Upper lobe of left lung (tissue), 6 donors: ENCODE measurements around the gene BIRC7. TPM values are rescaled to one million over a fixed set of nuclear protein-coding genes. Genes with fewer than 3 reads are reported as not detected.

Experiments
- ATAC-seq, 2 donors: fragments of 200-7000 bp; cut with Tn5 transposase; one replicate each; pipeline ENCODE4 v1.9.1; 2022; ENCODE audit warnings: mild to moderate bottlenecking in 2 of 2, moderate library complexity in 2 of 2; ENCODE audit not compliant: low FRiP score in 2 of 2
- DNase-seq, 2 donors: peaks; one replicate each; pipeline ENCODE4 v3.0.0-alpha.2; 2019 to 2020
- H3K27ac ChIP-seq, 4 donors: fragments of 200-600 bp; sonication (generic); one replicate each; pipeline ENCODE4 v1.5.1; 2016 to 2019
- H3K27me3 ChIP-seq, 4 donors: fragments of 200-600 bp; sonication (generic); one replicate each; pipeline ENCODE4 v1.5.1; 2017 to 2019
- H3K36me3 ChIP-seq, 4 donors: fragments of 200-600 bp; sonication (generic); one replicate each; pipeline ENCODE4 v1.5.1; 2016 to 2019
- H3K4me1 ChIP-seq, 4 donors: fragments of 200-600 bp; sonication (generic); one replicate each; pipeline ENCODE4 v1.5.1; 2018 to 2019
- H3K4me3 ChIP-seq, 4 donors: fragments of 200-600 bp; sonication (generic); one replicate each; pipeline ENCODE4 v1.5.1; 2017 to 2019; ENCODE audit warnings: mild to moderate bottlenecking in 2 of 4, moderate library complexity in 1 of 4
- H3K9me3 ChIP-seq, 4 donors: fragments of 200-600 bp; sonication (generic); one replicate each; pipeline ENCODE4 v1.5.1; 2018 to 2019
- EP300 ChIP-seq, 4 donors: sonication (generic); formaldehyde crosslinking; IDR thresholded peaks; one replicate each; pipeline ENCODE4 v1.5.1; 2017; ENCODE audit warnings: antibody characterized with exemption in 4 of 4, control low read depth in 2 of 4
- POLR2A ChIP-seq, 4 donors: fragments of 450-650 bp; IDR thresholded peaks; one replicate each; pipeline ENCODE4 v1.5.1; 2016 to 2017; ENCODE audit warnings: antibody characterized with exemption in 4 of 4, mild to moderate bottlenecking in 2 of 4
- POLR2AphosphoS5 ChIP-seq, 2 donors: sonication (generic); formaldehyde crosslinking; IDR thresholded peaks; one replicate each; pipeline ENCODE4 v1.5.1; 2017; ENCODE audit warnings: antibody characterized with exemption in 2 of 2
- WGBS, 2 donors: methylation state at CpG; one replicate each; pipeline ENCODE4 v1.1.5; 2017 to 2018; 5-methylcytosine and 5-hydroxymethylcytosine counted together
- total RNA-seq, 6 donors: library from RNA; depleted of rRNA in 4 of 6; stranded (reverse); fragments of >200 nt in 4 of 6; gene quantifications; one replicate each; pipeline versions ENCODE4 v1.1.0 to v1.2.1, GENCODE V29; 2016 to 2021
- TF ChIP-seq, protein P1 (sequence below), 6 experiments: fragments of 450-650 bp in 4 of 6; fragments of 200-600 bp in 2 of 6; sonication (generic) in 2 of 6; IDR thresholded peaks; one replicate each; pipeline ENCODE4 v1.5.1; 2016 to 2019; ENCODE audit warnings: antibody characterized with exemption in 6 of 6
- donor health status: DM: no; HTN: no; CAD: no; lungs with moderate emphysema.
- donor health status: DM: no; HTN: yes; CAD: no; lungs with severe emphysema.

BIRC7 gene
- total RNA-seq, 6 donors from 2014 or later = 1.3 to 15.0 (median 2.8) TPM; not detected in 2

DNA sequence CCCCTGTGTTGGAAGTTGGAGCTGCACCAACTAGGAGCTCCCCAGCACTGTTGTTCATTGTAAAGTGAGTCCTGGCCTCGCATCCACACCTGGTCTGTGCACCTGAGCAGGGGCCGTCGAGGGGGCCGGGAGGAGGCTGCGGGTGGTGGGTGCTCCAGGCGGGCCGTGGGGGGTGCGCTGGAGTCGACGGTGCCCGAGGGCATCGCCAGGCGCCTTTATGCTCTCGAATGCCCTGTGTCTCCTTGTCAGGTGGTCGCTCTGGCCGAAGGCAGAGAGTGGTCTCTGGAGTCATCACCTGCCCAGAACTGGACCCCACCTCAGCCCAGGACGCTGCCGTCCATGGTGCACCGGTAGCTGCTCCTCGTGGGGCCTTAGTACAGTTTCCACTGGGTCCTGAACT, 41.3 kb downstream of the BIRC7 start:
- ATAC-seq = no peak
- TF ChIP-seq POLR2AphosphoS5 (IDR thresholded peaks at IDR 0.05) (no peak), EP300 (IDR thresholded peaks at IDR 0.05) (no peak), POLR2A (IDR thresholded peaks at IDR 0.05) (no peak)
- TF ChIP-seq, protein P1, sequence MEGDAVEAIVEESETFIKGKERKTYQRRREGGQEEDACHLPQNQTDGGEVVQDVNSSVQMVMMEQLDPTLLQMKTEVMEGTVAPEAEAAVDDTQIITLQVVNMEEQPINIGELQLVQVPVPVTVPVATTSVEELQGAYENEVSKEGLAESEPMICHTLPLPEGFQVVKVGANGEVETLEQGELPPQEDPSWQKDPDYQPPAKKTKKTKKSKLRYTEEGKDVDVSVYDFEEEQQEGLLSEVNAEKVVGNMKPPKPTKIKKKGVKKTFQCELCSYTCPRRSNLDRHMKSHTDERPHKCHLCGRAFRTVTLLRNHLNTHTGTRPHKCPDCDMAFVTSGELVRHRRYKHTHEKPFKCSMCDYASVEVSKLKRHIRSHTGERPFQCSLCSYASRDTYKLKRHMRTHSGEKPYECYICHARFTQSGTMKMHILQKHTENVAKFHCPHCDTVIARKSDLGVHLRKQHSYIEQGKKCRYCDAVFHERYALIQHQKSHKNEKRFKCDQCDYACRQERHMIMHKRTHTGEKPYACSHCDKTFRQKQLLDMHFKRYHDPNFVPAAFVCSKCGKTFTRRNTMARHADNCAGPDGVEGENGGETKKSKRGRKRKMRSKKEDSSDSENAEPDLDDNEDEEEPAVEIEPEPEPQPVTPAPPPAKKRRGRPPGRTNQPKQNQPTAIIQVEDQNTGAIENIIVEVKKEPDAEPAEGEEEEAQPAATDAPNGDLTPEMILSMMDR (IDR thresholded peaks at IDR 0.05) = no peak
- peak in 1 of 2 donors; percentile 69 for DNase-seq
- H3K27me3 ChIP-seq = no peaks in the 10 kb centered on the region
- H3K4me1 ChIP-seq = peaks cover 15 to 26% (median 18%) of the 10 kb centered on the region in 4 donors
- H3K9me3 ChIP-seq = no peaks in the 10 kb centered on the region
- 93 to 97% methylated on average over 16 to 19 of the region's 20 CpGs for WGBS, 2 donors
- no peak overlapping the region for H3K4me3 ChIP-seq
- peaks cover 9 to 64% (median 57%) of the 10 kb centered on the region in 4 donors for H3K36me3 ChIP-seq
- no peak overlapping the region for H3K27ac ChIP-seq

DNA sequence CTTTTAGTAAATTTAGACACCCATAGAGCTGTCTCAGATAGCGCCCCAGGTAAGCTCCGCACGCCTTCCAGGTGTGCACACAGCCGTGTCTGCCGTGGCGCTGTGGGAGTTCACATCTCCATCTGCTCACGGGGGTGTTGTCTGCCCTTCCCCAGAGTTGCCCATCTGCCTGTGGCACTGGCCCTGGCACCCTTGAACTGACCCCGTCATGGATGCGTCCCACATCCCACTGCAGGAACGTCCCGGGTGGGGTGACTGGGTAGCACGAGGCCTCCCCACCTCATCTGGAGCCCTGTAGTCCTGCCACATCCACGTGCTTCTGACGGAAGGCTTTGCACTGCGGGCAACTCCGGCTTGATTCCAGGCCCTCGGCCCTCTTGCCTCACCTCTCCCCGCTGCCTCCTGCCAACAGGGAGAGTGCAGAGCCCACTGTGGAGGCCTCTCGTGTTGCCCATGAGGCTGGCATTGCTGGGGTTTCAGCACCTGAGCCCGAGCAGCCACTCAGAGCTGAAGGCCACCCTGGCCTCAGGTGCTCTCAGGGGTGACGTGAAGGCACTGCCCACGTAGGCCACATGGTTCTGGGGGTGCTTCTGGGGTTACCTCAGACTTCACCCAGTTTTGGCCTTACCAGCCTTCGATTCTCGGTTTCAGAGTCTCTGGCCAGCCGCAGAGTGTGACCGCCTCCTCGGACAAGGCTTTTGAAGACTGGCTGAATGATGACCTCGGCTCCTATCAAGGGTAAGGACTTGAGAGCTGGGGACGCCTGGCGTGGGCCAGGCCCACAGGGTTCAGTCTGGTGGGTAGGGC, 42.0 kb downstream of the BIRC7 start:
- peaks cover 13 to 23% (median 17%) of the 10 kb centered on the region in 4 donors for H3K4me1 ChIP-seq
- H3K27me3 ChIP-seq = no peaks in the 10 kb centered on the region
- TF ChIP-seq EP300 (IDR thresholded peaks at IDR 0.05) (no peak), POLR2A (IDR thresholded peaks at IDR 0.05) (no peak), POLR2AphosphoS5 (IDR thresholded peaks at IDR 0.05) (no peak)
- TF ChIP-seq, protein P1 (IDR thresholded peaks at IDR 0.05) = no peak
- H3K9me3 ChIP-seq = no peaks in the 10 kb centered on the region
- H3K4me3 ChIP-seq = no peak overlapping the region
- DNase-seq (no peak), ATAC-seq (no peak)
- 91 to 97% methylated on average over 15 to 28 of the region's 30 CpGs for WGBS, 2 donors
- H3K27ac ChIP-seq = no peak overlapping the region
- peaks cover 9 to 71% (median 64%) of the 10 kb centered on the region in 4 donors for H3K36me3 ChIP-seq

DNA sequence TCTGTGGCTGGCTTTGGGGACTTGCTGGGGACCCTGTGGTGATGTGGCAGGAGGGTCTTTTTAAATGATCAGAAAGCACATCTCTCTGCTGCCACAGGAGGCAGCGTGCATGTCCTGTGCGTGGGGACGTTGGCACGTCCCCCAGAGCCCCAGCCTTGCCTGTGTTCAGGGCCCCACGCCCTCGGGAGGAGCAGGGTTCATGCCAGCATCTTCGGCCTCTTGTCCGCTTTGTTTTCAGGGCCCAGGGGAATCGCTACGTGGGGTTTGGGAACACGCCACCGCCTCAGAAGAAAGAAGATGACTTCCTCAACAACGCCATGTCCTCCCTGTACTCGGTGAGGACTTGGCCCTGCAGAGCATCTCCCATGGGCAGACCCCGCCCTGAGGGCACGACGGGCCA, 43.0 kb downstream of the BIRC7 start:
- H3K27me3 ChIP-seq = no peaks in the 10 kb centered on the region
- H3K27ac ChIP-seq = no peak overlapping the region
- TF ChIP-seq POLR2A (IDR thresholded peaks at IDR 0.05) = no peak
- TF ChIP-seq, protein P1 (IDR thresholded peaks at IDR 0.05) = no peak
- TF ChIP-seq POLR2AphosphoS5 (IDR thresholded peaks at IDR 0.05) = no peak
- no peak for TF ChIP-seq EP300 (IDR thresholded peaks at IDR 0.05)
- 88 to 90% methylated on average over 10 to 17 of the region's 17 CpGs for whole genome bisulfite sequencing, 2 donors
- H3K4me1 ChIP-seq = peaks cover 10 to 17% (median 13%) of the 10 kb centered on the region in 4 donors
- no peaks in the 10 kb centered on the region for H3K9me3 ChIP-seq
- DNase-seq = no peak
- no peak overlapping the region for H3K4me3 ChIP-seq
- no peak for ATAC-seq
- H3K36me3 ChIP-seq = peaks cover 9 to 81% (median 72%) of the 10 kb centered on the region in 4 donors

DNA sequence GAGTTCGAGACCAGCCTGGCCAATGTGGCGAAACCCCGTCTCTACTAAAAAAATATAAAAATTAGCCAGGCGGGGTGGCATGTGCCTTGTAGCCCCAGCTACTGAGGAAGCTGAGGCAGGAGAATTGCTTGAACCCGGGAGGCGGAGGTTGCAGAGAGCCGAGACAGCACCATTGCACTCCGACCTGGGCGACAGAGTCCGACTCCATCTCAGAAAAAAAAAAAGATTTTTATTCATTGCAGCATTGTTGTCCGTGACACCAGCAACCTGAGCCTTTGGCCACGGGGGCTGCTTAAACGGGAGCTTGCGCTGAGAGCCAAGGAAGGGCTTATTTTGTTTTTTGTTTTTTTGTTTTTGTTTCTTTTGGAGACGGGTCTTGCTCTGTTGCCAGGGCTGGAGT, 44.2 kb downstream of the BIRC7 start:
- H3K27me3 ChIP-seq = no peaks in the 10 kb centered on the region
- H3K36me3 ChIP-seq = peaks cover 9 to 94% (median 81%) of the 10 kb centered on the region in 4 donors
- no peak overlapping the region for H3K27ac ChIP-seq
- TF ChIP-seq POLR2AphosphoS5 (IDR thresholded peaks at IDR 0.05) (no peak), EP300 (IDR thresholded peaks at IDR 0.05) (no peak), POLR2A (IDR thresholded peaks at IDR 0.05) (no peak)
- TF ChIP-seq, protein P1 (IDR thresholded peaks at IDR 0.05) = no peak
- WGBS, 2 donors = 94% methylated on average over 15 of the region's 15 CpGs
- H3K4me1 ChIP-seq = peaks cover 0 to 4% (median under 1%) of the 10 kb centered on the region in 4 donors
- no peak overlapping the region for H3K4me3 ChIP-seq
- no peak for ATAC-seq
- DNase-seq = no peak
- H3K9me3 ChIP-seq = no peaks in the 10 kb centered on the region
